Measurements from ENCODE around the gene C4orf50.

The C4orf50 gene

DNA sequence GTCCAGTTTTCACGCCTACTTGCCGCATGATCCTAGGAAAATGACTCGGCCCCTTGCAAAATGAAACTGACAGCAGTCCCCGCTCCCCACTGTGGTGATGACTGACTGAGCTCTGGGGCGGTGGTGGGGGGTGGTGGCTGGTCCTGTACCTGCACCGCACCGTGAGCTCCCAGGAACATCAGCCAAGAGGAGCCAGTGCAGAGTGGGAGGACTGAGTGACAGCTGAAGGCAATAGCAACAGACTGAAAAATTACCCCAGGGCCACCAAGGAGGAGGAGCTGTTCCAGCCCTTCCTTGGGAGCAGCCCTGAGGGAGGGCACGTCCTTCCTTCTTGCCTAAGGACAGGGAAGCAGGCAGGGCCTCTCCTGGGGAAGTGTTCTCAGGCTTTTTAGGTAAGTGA is 2.4 kb upstream of the C4orf50 start:
- no peak for DNase-seq
- TF ChIP-seq, protein P1, sequence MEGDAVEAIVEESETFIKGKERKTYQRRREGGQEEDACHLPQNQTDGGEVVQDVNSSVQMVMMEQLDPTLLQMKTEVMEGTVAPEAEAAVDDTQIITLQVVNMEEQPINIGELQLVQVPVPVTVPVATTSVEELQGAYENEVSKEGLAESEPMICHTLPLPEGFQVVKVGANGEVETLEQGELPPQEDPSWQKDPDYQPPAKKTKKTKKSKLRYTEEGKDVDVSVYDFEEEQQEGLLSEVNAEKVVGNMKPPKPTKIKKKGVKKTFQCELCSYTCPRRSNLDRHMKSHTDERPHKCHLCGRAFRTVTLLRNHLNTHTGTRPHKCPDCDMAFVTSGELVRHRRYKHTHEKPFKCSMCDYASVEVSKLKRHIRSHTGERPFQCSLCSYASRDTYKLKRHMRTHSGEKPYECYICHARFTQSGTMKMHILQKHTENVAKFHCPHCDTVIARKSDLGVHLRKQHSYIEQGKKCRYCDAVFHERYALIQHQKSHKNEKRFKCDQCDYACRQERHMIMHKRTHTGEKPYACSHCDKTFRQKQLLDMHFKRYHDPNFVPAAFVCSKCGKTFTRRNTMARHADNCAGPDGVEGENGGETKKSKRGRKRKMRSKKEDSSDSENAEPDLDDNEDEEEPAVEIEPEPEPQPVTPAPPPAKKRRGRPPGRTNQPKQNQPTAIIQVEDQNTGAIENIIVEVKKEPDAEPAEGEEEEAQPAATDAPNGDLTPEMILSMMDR (IDR thresholded peaks at IDR 0.05; ENCODE audit: low read depth, low read length), result no peak
- no peak overlapping the region for H3K4me3 ChIP-seq (ENCODE audit: low read depth, low read length)
- H3K4me1 ChIP-seq, result no peaks in the 10 kb centered on the region
- H3K36me3 ChIP-seq, result no peaks in the 10 kb centered on the region
- H3K9me3 ChIP-seq, result no peaks in the 10 kb centered on the region
- H3K27me3 ChIP-seq, result no peaks in the 10 kb centered on the region

DNA sequence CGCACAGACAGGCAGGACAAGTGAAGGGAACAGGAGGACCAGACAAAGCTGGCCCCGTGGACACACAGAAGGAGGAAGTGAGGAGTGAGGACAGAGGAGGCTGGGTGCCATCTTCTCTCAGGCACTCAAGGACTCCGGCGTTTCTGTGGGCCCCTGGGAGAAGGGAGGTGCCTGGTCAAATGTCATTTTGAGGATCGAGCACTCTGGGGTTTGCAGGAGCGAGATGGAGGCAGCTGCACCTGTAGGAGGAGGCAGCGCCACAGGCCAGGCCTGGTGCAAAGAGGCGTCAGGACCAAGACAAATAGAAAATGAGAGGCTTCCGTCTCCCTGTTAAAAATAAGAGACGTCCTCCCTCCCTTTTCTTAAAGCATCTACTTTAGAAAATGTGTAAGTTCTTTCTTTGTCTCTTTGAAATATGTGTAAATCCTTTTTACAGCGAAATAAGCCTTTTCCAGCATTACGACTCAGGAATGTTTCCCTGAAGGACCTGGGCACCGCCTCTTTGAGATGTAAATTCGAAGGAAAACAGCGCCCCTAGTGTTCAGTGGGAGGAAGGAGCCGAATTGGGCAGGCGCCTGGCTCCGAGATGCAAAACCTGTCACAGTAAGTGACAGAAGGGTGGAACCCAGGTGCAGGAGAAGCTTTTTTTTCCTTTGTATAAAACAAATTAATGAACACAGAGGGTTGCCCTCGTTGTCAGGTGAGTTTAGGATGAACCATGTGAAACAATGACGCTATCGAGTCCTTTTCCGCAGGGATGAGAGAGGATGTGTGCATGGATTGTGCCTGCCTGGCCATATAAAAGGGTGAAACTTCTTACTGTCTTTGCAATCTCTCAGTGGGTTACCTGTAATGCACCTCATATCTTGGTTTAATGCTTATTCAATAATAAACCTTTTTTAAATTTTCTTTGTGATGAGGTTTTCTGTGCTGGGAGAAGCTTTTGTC is 1.4 kb upstream of the C4orf50 start:
- Histone ChIP-seq H3K9me3 (no peaks in the 10 kb centered on the region), H3K4me1 (no peaks in the 10 kb centered on the region), H3K27me3 (no peaks in the 10 kb centered on the region), H3K36me3 (no peaks in the 10 kb centered on the region), H3K4me3 (ENCODE audit: low read depth, low read length) (no peak overlapping the region)
- TF ChIP-seq, protein P1 (IDR thresholded peaks at IDR 0.05; ENCODE audit: low read depth, low read length), result peak; percentile 93
- peak; percentile 55 for DNase-seq

DNA sequence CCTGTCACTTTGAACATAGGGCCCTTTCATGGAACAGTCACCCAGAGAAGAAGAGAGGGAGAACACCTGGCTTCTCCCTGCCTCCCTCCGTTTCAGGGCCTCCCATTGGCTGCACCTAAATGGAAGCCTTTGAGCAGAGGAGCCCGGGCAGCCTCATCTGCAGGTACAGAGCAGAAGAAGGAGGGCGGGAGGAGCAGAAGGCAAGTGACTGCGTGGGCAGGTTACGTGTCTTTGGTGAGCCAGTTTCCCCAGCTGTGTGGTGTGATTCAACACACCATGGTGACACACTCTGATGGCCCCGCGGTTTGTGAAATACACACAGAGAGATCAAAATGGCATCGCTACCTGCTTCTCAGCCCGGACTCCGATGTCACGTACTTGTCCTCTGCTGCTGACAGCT is 431 bp downstream of the C4orf50 start:
- no peak overlapping the region for H3K4me3 ChIP-seq (ENCODE audit: low read depth, low read length)
- no peaks in the 10 kb centered on the region for H3K27me3 ChIP-seq
- TF ChIP-seq, protein P1 (IDR thresholded peaks at IDR 0.05; ENCODE audit: low read depth, low read length), result no peak
- H3K4me1 ChIP-seq, result no peaks in the 10 kb centered on the region
- no peaks in the 10 kb centered on the region for H3K36me3 ChIP-seq
- no peaks in the 10 kb centered on the region for H3K9me3 ChIP-seq
- DNase-seq, result no peak

DNA sequence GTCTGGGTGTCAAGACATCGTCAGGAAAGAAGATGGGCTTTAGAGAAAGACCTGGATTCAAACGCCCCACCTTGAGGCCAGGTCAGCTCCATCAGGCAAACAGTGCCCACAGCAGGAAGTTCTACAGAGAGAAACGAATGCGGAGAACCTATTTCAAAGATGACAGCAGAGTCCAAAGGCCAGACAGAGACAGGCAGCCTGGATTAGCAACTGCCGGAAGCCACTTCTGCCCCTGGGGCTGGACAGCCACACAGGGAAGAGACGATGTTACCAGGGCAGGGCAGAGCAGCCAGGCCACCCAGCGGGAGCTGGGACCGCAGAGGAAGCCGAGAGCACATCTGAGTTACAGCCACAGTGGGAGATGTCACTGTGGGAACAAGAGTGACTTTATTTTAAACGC is 1.2 kb downstream of the C4orf50 start:
- no peak for DNase-seq
- no peaks in the 10 kb centered on the region; the same call in 1 of the 2 replicates for H3K4me1 ChIP-seq
- TF ChIP-seq, protein P1 (IDR thresholded peaks at IDR 0.05; ENCODE audit: low read depth, low read length), result no peak
- no peaks in the 10 kb centered on the region for H3K9me3 ChIP-seq
- H3K36me3 ChIP-seq, result no peaks in the 10 kb centered on the region
- no peaks in the 10 kb centered on the region for H3K27me3 ChIP-seq
- H3K4me3 ChIP-seq (ENCODE audit: low read depth, low read length), result no peak overlapping the region

DNA sequence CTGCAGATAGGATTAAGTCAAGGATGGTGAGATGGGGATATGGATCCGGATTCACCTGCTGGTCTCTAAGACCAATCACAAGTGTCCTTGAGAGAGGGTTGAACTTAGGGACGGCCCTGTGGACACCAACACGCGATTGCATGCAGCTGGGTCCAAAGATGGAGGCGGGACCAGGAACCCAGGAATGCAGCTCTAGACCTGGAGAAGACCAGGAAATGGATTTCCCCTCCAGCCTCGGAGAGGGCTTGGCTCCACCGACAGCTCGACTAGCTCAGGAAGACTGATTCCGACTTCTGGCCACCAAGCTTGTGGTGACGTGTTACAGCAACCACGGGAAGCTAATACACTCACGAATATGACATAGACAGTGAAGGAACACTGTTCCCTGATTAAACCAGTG is 4.7 kb downstream of the C4orf50 start:
- TF ChIP-seq, protein P1 (IDR thresholded peaks at IDR 0.05; ENCODE audit: low read depth, low read length), result no peak
- Histone ChIP-seq H3K4me1 (peaks cover 4% of the 10 kb centered on the region), H3K27me3 (no peaks in the 10 kb centered on the region), H3K9me3 (no peaks in the 10 kb centered on the region), H3K4me3 (ENCODE audit: low read depth, low read length) (no peak overlapping the region), H3K36me3 (no peaks in the 10 kb centered on the region)
- DNase-seq, result no peak

DNA sequence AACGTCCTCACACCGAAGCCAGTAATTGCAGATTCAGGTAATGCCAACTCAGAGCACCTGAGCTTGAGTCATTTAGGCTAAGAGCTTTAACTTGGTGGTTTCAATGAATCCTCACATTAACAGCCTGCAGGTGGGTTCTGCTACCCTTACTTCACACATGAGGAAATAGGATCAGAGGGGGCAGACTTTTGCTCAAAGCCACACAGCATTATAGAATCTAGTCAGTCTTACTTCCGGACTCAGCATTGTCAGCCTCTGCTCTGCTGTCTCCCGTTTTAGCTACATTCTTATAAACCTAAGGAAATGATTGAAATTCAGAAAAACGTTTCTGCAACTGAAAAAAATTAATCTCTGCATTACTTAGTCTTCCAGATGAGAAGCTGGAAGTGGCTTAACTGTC is 6.0 kb downstream of the C4orf50 start:
- H3K9me3 ChIP-seq, result no peaks in the 10 kb centered on the region
- no peak for DNase-seq
- H3K4me3 ChIP-seq (ENCODE audit: low read depth, low read length), result no peak overlapping the region
- no peaks in the 10 kb centered on the region for H3K36me3 ChIP-seq
- TF ChIP-seq, protein P1 (IDR thresholded peaks at IDR 0.05; ENCODE audit: low read depth, low read length), result no peak
- H3K4me1 ChIP-seq, result peaks cover 4% of the 10 kb centered on the region
- no peaks in the 10 kb centered on the region for H3K27me3 ChIP-seq
